ENCODE results near the gene EDA. TPM values are rescaled to one million over a fixed set of nuclear protein-coding genes. Genes with fewer than 3 reads are reported as not detected.

EDA gene
- total RNA-seq, 4 donors from 2014 or later, result 0.51 to 3.3 (median 1.3) TPM

- intact Hi-C loops (cut with DNase I; ENCODE audit: low total_unique reads) (no loop called here), in situ Hi-C loops (cut with MboI; ENCODE audit: low sequenced_read_pairs in 4 of 4) (no loop called here)
- no peaks in the 10 kb centered on the region for H3K27me3 ChIP-seq
- peak; percentile 44 to 58 for ATAC-seq
- no peak overlapping the region for H3K27ac ChIP-seq
- no peaks in the 10 kb centered on the region for H3K4me1 ChIP-seq
- no peak overlapping the region for H3K4me3 ChIP-seq
- no peaks in the 10 kb centered on the region for H3K9me3 ChIP-seq
- TF ChIP-seq, protein P1, sequence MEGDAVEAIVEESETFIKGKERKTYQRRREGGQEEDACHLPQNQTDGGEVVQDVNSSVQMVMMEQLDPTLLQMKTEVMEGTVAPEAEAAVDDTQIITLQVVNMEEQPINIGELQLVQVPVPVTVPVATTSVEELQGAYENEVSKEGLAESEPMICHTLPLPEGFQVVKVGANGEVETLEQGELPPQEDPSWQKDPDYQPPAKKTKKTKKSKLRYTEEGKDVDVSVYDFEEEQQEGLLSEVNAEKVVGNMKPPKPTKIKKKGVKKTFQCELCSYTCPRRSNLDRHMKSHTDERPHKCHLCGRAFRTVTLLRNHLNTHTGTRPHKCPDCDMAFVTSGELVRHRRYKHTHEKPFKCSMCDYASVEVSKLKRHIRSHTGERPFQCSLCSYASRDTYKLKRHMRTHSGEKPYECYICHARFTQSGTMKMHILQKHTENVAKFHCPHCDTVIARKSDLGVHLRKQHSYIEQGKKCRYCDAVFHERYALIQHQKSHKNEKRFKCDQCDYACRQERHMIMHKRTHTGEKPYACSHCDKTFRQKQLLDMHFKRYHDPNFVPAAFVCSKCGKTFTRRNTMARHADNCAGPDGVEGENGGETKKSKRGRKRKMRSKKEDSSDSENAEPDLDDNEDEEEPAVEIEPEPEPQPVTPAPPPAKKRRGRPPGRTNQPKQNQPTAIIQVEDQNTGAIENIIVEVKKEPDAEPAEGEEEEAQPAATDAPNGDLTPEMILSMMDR (IDR thresholded peaks at IDR 0.05 in 4 of 5, conservative IDR thresholded peaks at IDR 0.05 in 1 of 5), result no peak
- no peak for TF ChIP-seq POLR2A (IDR thresholded peaks at IDR 0.05)
- no peaks in the 10 kb centered on the region for H3K36me3 ChIP-seq
- DNase-seq, result no peak
Observed at GRCh38 chrX:69603566-69604194, 12.2 kb upstream of the EDA start.

GRCh38 chrX:69605521-69605920 is 10.4 kb upstream of the EDA start:
- no peak for ATAC-seq
- DNase-seq, result no peak
- Histone ChIP-seq H3K9me3 (no peaks in the 10 kb centered on the region), H3K27me3 (no peaks in the 10 kb centered on the region), H3K4me3 (no peak overlapping the region), H3K4me1 (no peaks in the 10 kb centered on the region), H3K27ac (no peak overlapping the region), H3K36me3 (no peaks in the 10 kb centered on the region)
- in situ Hi-C loops (cut with MboI; ENCODE audit: low sequenced_read_pairs in 4 of 4), result no loop called here
- TF ChIP-seq POLR2A (IDR thresholded peaks at IDR 0.05), result no peak
- TF ChIP-seq, protein P1 (IDR thresholded peaks at IDR 0.05 in 4 of 5, conservative IDR thresholded peaks at IDR 0.05 in 1 of 5), result no peak
- intact Hi-C loops (cut with DNase I; ENCODE audit: low total_unique reads), result no loop called here

DNA sequence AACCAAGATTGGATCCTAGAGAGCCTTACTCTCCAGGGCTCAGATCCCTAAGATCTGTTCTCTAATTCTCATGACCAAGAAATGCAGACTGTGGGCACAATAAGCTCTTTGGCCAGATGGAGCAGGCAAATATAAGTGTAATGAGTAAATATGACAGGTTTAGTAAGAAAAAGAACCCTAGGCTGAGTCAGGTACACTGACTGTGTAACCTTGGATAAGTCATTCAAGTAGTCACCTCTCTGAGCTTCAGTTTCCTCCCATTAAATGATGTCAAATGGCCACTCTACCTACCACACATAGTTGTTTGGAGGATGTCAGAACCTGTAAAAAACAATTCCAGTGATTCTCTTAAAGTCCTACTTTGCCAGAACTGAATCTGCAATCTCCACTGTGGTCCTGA is 8.3 kb upstream of the EDA start:
- Histone ChIP-seq H3K27me3 (no peaks in the 10 kb centered on the region), H3K4me1 (no peaks in the 10 kb centered on the region), H3K36me3 (no peaks in the 10 kb centered on the region), H3K4me3 (no peak overlapping the region), H3K27ac (no peak overlapping the region), H3K9me3 (no peaks in the 10 kb centered on the region)
- DNase-seq, result no peak
- no peak for TF ChIP-seq POLR2A (IDR thresholded peaks at IDR 0.05)
- TF ChIP-seq, protein P1 (IDR thresholded peaks at IDR 0.05 in 4 of 5, conservative IDR thresholded peaks at IDR 0.05 in 1 of 5), result no peak
- intact Hi-C loops (cut with DNase I; ENCODE audit: low total_unique reads) (no loop called here), in situ Hi-C loops (cut with MboI; ENCODE audit: low sequenced_read_pairs in 4 of 4) (no loop called here)
- ATAC-seq, result no peak

DNA sequence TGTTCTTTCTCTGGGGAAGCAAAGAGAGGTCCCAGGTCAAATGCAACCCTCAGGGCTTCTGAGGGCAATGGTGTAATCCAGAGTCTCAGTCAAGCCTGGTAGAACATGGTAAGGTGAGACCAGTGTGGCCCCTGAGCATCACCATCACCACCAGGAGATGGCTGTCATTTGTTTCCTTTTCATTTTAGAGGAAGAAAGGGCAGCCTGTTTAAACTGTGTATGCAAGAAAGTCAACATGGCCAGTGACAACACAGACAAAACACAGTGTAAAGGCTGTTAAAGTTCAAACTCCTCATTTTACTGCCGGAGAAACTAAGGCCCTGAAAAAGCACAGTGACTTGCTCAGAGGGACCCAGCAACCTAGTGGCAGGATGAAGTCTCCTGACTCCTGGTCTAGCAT is 2.0 kb upstream of the EDA start:
- intact Hi-C loops (cut with DNase I; ENCODE audit: low total_unique reads), result loop anchor here (10.0 kb wide), 1 partner anchor 411 kb away; no protein-coding TSS in a partner anchor
- TF ChIP-seq, protein P1 (IDR thresholded peaks at IDR 0.05 in 4 of 5, conservative IDR thresholded peaks at IDR 0.05 in 1 of 5), result no peak
- TF ChIP-seq POLR2A (IDR thresholded peaks at IDR 0.05), result no peak
- DNase-seq (no peak), ATAC-seq (no peak)
- Histone ChIP-seq H3K4me1 (peaks cover 3 to 5% of the 10 kb centered on the region in 2 donors), H3K27ac (no peak overlapping the region), H3K27me3 (no peaks in the 10 kb centered on the region), H3K9me3 (no peaks in the 10 kb centered on the region), H3K4me3 (no peak overlapping the region), H3K36me3 (no peaks in the 10 kb centered on the region)
- in situ Hi-C loops (cut with MboI; ENCODE audit: low sequenced_read_pairs in 4 of 4), result no loop called here

Data from gastrocnemius medialis (tissue), 4 donors.